AG04450 (cell line): ENCODE data around the gene ARHGAP26. TPM values are rescaled to one million over a fixed set of nuclear protein-coding genes. Genes with fewer than 3 reads are reported as not detected.

Experiments used
- CTCF ChIA-PET: fragments of 300-600, 350-600 bp; formaldehyde crosslinking; extraction: SDS; loops from one replicate; lab custom pipeline; 2022; ENCODE audit warnings: antibody characterized with exemption, inconsistent platforms; lab: Charles Lee
- POLR2A ChIA-PET: fragments of 350-600 bp; formaldehyde crosslinking; extraction: SDS; loops from one replicate; lab custom pipeline; 2021; ENCODE audit warnings: antibody characterized with exemption, inconsistent platforms; lab: Yijun Ruan, JAX
- DNase-seq: peaks from one replicate; pipeline ENCODE4 v3.0.0-alpha.2; 2011; ENCODE audit warnings: low read depth, low spot score
- H3K27ac ChIP-seq: one replicate; pipeline ENCODE4 v1.5.1; 2012; ENCODE audit warnings: low read depth, low read length, control low read depth
- H3K27me3 ChIP-seq: one replicate; pipeline ENCODE4 v1.6.0; 2012; ENCODE audit warnings: low read length; ENCODE audit not compliant: control insufficient read depth, insufficient read depth
- H3K4me3 ChIP-seq: 2 replicates; pipeline ENCODE4 v1.5.1; 2011; ENCODE audit warnings: mild to moderate bottlenecking, low read depth, low read length, control low read depth
- H3K9me3 ChIP-seq: 2 replicates; pipeline ENCODE4 v1.5.1; 2012; ENCODE audit warnings: low read length; ENCODE audit not compliant: control insufficient read depth, insufficient read depth
- CTCF ChIP-seq: IDR thresholded peaks from 2 replicates; pipeline ENCODE4 v1.5.1; 2011; ENCODE audit warnings: low read depth, low read length, control low read depth, inconsistent platforms
- polyA plus RNA-seq: library from polyadenylated mRNA; depleted of rRNA; stranded (reverse); fragments of >200 nt; gene quantifications from 2 replicates; pipeline ENCODE4 v1.2.3, GENCODE V29; 2011

Gene ARHGAP26
- polyA plus RNA-seq, 1 experiment: 0.56 TPM

- H3K9me3 ChIP-seq: no peaks in the 10 kb centered on the region
- no peaks in the 10 kb centered on the region for H3K27me3 ChIP-seq
- no peak for DNase-seq
- H3K4me3 ChIP-seq: no peak overlapping the region
- H3K27ac ChIP-seq: no peak overlapping the region
- no peak for TF ChIP-seq CTCF
- ChIA-PET CTCF (no interaction called here), POLR2A (no interaction called here)
Measured at GRCh38 chr5:143226872-143227271, 456.7 kb downstream of the ARHGAP26 start.

GRCh38 chr5:143227301-143227700 is 457.1 kb downstream of the ARHGAP26 start:
- ChIA-PET CTCF (interaction anchor here (1.3 kb wide), 1 partner anchor 9 kb away, joined by 3 read pairs; no protein-coding TSS in a partner anchor), POLR2A (no interaction called here)
- no peaks in the 10 kb centered on the region for H3K27me3 ChIP-seq
- no peak for DNase-seq
- H3K4me3 ChIP-seq: no peak overlapping the region
- no peaks in the 10 kb centered on the region for H3K9me3 ChIP-seq
- no peak for TF ChIP-seq CTCF
- no peak overlapping the region for H3K27ac ChIP-seq

GRCh38 chr5:143228597-143229293 is 458.6 kb downstream of the ARHGAP26 start:
- Histone ChIP-seq H3K9me3 (no peaks in the 10 kb centered on the region), H3K4me3 (no peak overlapping the region), H3K27ac (no peak overlapping the region), H3K27me3 (no peaks in the 10 kb centered on the region)
- ChIA-PET POLR2A (no interaction called here), CTCF (interaction anchor here (1.3 kb wide), 1 partner anchor 10 kb away, joined by 3 read pairs; no protein-coding TSS in a partner anchor)
- DNase-seq: no peak
- TF ChIP-seq CTCF: no peak

GRCh38 chr5:143229426-143229895 is 459.3 kb downstream of the ARHGAP26 start:
- Histone ChIP-seq H3K9me3 (no peaks in the 10 kb centered on the region), H3K4me3 (no peak overlapping the region), H3K27me3 (no peaks in the 10 kb centered on the region), H3K27ac (no peak overlapping the region)
- TF ChIP-seq CTCF: no peak
- DNase-seq: no peak
- ChIA-PET CTCF (interaction anchor here (0.6 kb wide), 1 partner anchor 1336 kb away, joined by 6 read pairs; no protein-coding TSS in a partner anchor), POLR2A (no interaction called here)
